ENCODE results near the gene NKX6-1. TPM values are rescaled to one million over a fixed set of nuclear protein-coding genes. Genes with fewer than 3 reads are reported as not detected.
A peak's percentile ranks its signal among the peaks of the same experiment; 100 is the strongest.

The NKX6-1 gene
- total and polyA plus RNA-seq, 3 experiments from 2014 or later, result not detected

GRCh38 chr4:84527391-84527790 is 28.3 kb upstream of the NKX6-1 start:
- H3K27ac ChIP-seq (ENCODE audit: low read depth, low read length), result no peak overlapping the region
- no peak overlapping the region for H3K4me3 ChIP-seq (ENCODE audit: low read length)
- peaks cover 5% of the 10 kb centered on the region in 2 donors for H3K27me3 Mint-ChIP-seq
- DNase-seq, result no peak
- no peaks in the 10 kb centered on the region for H3K4me1 Mint-ChIP-seq
- H3K9me3 ChIP-seq (ENCODE audit: low read length), result no peaks in the 10 kb centered on the region
- H3K9me3 Mint-ChIP-seq, result peaks cover 0 to 5% (median 3%) of the 10 kb centered on the region in 5 donors
- H3K4me3 Mint-ChIP-seq, result no peak overlapping the region
- H3K4me1 ChIP-seq (ENCODE audit: insufficient read depth, low read length), result no peaks in the 10 kb centered on the region
- H3K36me3 ChIP-seq (ENCODE audit: insufficient read depth, low read length), result no peaks in the 10 kb centered on the region
- no peaks in the 10 kb centered on the region for H3K27me3 ChIP-seq (ENCODE audit: insufficient read depth, low read length, poor library complexity, severe bottlenecking)
- no peaks in the 10 kb centered on the region for H3K36me3 Mint-ChIP-seq
- no peak overlapping the region for H3K27ac Mint-ChIP-seq
- ChIA-PET POLR2A (no interaction called here), CTCF (interaction anchor here (2.0 kb wide), 1 partner anchor 9 kb away, joined by 5 read pairs; no protein-coding TSS in a partner anchor)

- Histone ChIP-seq H3K4me1 (ENCODE audit: insufficient read depth, low read length) (no peaks in the 10 kb centered on the region), H3K27me3 (ENCODE audit: insufficient read depth, low read length, poor library complexity, severe bottlenecking) (no peaks in the 10 kb centered on the region), H3K36me3 (ENCODE audit: insufficient read depth, low read length) (no peaks in the 10 kb centered on the region), H3K9me3 (ENCODE audit: low read length) (no peaks in the 10 kb centered on the region), H3K4me3 (ENCODE audit: low read length) (no peak overlapping the region), H3K27ac (ENCODE audit: low read depth, low read length) (no peak overlapping the region)
- ChIA-PET POLR2A (no interaction called here), CTCF (no interaction called here)
- no peaks in the 10 kb centered on the region for H3K36me3 Mint-ChIP-seq
- H3K4me1 Mint-ChIP-seq, result no peaks in the 10 kb centered on the region
- H3K9me3 Mint-ChIP-seq, result peaks cover 0 to 6% (median 0%) of the 10 kb centered on the region in 5 donors
- peaks cover 5 to 36% of the 10 kb centered on the region in 2 donors for H3K27me3 Mint-ChIP-seq
- H3K27ac Mint-ChIP-seq, result no peak overlapping the region
- no peak overlapping the region for H3K4me3 Mint-ChIP-seq
- no peak for DNase-seq
Measured at GRCh38 chr4:84515075-84515474, 16.0 kb upstream of the NKX6-1 start.

- Mint-ChIP-seq H3K9me3 (peaks cover 0 to 7% (median 0%) of the 10 kb centered on the region in 5 donors), H3K4me1 (no peaks in the 10 kb centered on the region), H3K4me3 (no peak overlapping the region), H3K27ac (no peak overlapping the region), H3K36me3 (no peaks in the 10 kb centered on the region), H3K27me3 (peaks cover 11 to 38% of the 10 kb centered on the region in 2 donors)
- DNase-seq, result no peak
- ChIA-PET POLR2A (no interaction called here), CTCF (no interaction called here)
- no peaks in the 10 kb centered on the region for H3K4me1 ChIP-seq (ENCODE audit: insufficient read depth, low read length)
- H3K4me3 ChIP-seq (ENCODE audit: low read length), result no peak overlapping the region
- H3K27me3 ChIP-seq (ENCODE audit: insufficient read depth, low read length, poor library complexity, severe bottlenecking), result no peaks in the 10 kb centered on the region
- no peak overlapping the region for H3K27ac ChIP-seq (ENCODE audit: low read depth, low read length)
- H3K36me3 ChIP-seq (ENCODE audit: insufficient read depth, low read length), result no peaks in the 10 kb centered on the region
- H3K9me3 ChIP-seq (ENCODE audit: low read length), result no peaks in the 10 kb centered on the region
Measured at GRCh38 chr4:84512277-84512676, 13.2 kb upstream of the NKX6-1 start.

GRCh38 chr4:84511703-84512102 is 12.6 kb upstream of the NKX6-1 start:
- Histone ChIP-seq H3K27me3 (ENCODE audit: insufficient read depth, low read length, poor library complexity, severe bottlenecking) (no peaks in the 10 kb centered on the region), H3K9me3 (ENCODE audit: low read length) (no peaks in the 10 kb centered on the region), H3K4me3 (ENCODE audit: low read length) (no peak overlapping the region), H3K4me1 (ENCODE audit: insufficient read depth, low read length) (no peaks in the 10 kb centered on the region), H3K27ac (ENCODE audit: low read depth, low read length) (no peak overlapping the region), H3K36me3 (ENCODE audit: insufficient read depth, low read length) (no peaks in the 10 kb centered on the region)
- no peak overlapping the region for H3K4me3 Mint-ChIP-seq
- no peaks in the 10 kb centered on the region for H3K36me3 Mint-ChIP-seq
- POLR2A ChIA-PET, result no interaction called here
- CTCF ChIA-PET, result no interaction called here
- no peak overlapping the region for H3K27ac Mint-ChIP-seq
- peaks cover 0 to 7% (median 0%) of the 10 kb centered on the region in 5 donors for H3K9me3 Mint-ChIP-seq
- H3K27me3 Mint-ChIP-seq, result peaks cover 11 to 37% of the 10 kb centered on the region in 2 donors
- no peak for DNase-seq
- H3K4me1 Mint-ChIP-seq, result no peaks in the 10 kb centered on the region

GRCh38 chr4:84507941-84508340 is 8.8 kb upstream of the NKX6-1 start:
- POLR2A ChIA-PET, result no interaction called here
- Histone ChIP-seq H3K27ac (ENCODE audit: low read depth, low read length) (no peak overlapping the region), H3K36me3 (ENCODE audit: insufficient read depth, low read length) (no peaks in the 10 kb centered on the region), H3K4me1 (ENCODE audit: insufficient read depth, low read length) (no peaks in the 10 kb centered on the region), H3K4me3 (ENCODE audit: low read length) (no peak overlapping the region), H3K9me3 (ENCODE audit: low read length) (no peaks in the 10 kb centered on the region), H3K27me3 (ENCODE audit: insufficient read depth, low read length, poor library complexity, severe bottlenecking) (peaks cover 7% of the 10 kb centered on the region)
- Mint-ChIP-seq H3K27me3 (peaks cover 29 to 52% of the 10 kb centered on the region in 2 donors), H3K4me3 (no peak overlapping the region), H3K27ac (no peak overlapping the region), H3K9me3 (peaks cover 0 to 7% (median 4%) of the 10 kb centered on the region in 5 donors), H3K4me1 (no peaks in the 10 kb centered on the region), H3K36me3 (no peaks in the 10 kb centered on the region)
- CTCF ChIA-PET, result no interaction called here
- no peak for DNase-seq

- ChIA-PET CTCF (no interaction called here), POLR2A (no interaction called here)
- Histone ChIP-seq H3K36me3 (ENCODE audit: insufficient read depth, low read length) (no peaks in the 10 kb centered on the region), H3K27me3 (ENCODE audit: insufficient read depth, low read length, poor library complexity, severe bottlenecking) (peaks cover 39% of the 10 kb centered on the region), H3K27ac (ENCODE audit: low read depth, low read length) (no peak overlapping the region), H3K9me3 (ENCODE audit: low read length) (no peaks in the 10 kb centered on the region), H3K4me3 (ENCODE audit: low read length) (no peak overlapping the region), H3K4me1 (ENCODE audit: insufficient read depth, low read length) (no peaks in the 10 kb centered on the region)
- Mint-ChIP-seq H3K36me3 (peaks cover 0 to 8% (median 0%) of the 10 kb centered on the region in 3 donors), H3K27me3 (peaks cover 58 to 79% of the 10 kb centered on the region in 2 donors), H3K9me3 (peaks cover 4 to 26% (median 12%) of the 10 kb centered on the region in 5 donors), H3K27ac (no peak overlapping the region), H3K4me3 (no peak overlapping the region), H3K4me1 (peaks cover 3 to 8% (median 3%) of the 10 kb centered on the region in 3 donors)
- DNase-seq, result no peak
Measured at GRCh38 chr4:84504821-84505220, 5.7 kb upstream of the NKX6-1 start.

GRCh38 chr4:84503495-84504437 is 4.7 kb upstream of the NKX6-1 start:
- H3K4me1 Mint-ChIP-seq, result peaks cover 6 to 11% (median 8%) of the 10 kb centered on the region in 3 donors
- H3K9me3 Mint-ChIP-seq, result peaks cover 4 to 30% (median 13%) of the 10 kb centered on the region in 5 donors
- POLR2A ChIA-PET, result no interaction called here
- Histone ChIP-seq H3K36me3 (ENCODE audit: insufficient read depth, low read length) (no peaks in the 10 kb centered on the region), H3K4me1 (ENCODE audit: insufficient read depth, low read length) (peaks cover 4% of the 10 kb centered on the region), H3K9me3 (ENCODE audit: low read length) (no peaks in the 10 kb centered on the region), H3K27ac (ENCODE audit: low read depth, low read length) (no peak overlapping the region), H3K27me3 (ENCODE audit: insufficient read depth, low read length, poor library complexity, severe bottlenecking) (peaks cover 49% of the 10 kb centered on the region), H3K4me3 (ENCODE audit: low read length) (no peak overlapping the region)
- peaks cover 0 to 8% (median 0%) of the 10 kb centered on the region in 3 donors for H3K36me3 Mint-ChIP-seq
- no peak for DNase-seq
- H3K4me3 Mint-ChIP-seq, result no peak overlapping the region
- peak overlapping the region in 1 of 8 donors; percentile 20 for H3K27ac Mint-ChIP-seq
- CTCF ChIA-PET, result no interaction called here
- H3K27me3 Mint-ChIP-seq, result peaks cover 60 to 83% of the 10 kb centered on the region in 2 donors

- Mint-ChIP-seq H3K36me3 (peaks cover 0 to 8% (median 0%) of the 10 kb centered on the region in 3 donors), H3K4me3 (no peak overlapping the region), H3K4me1 (peaks cover 10 to 18% (median 13%) of the 10 kb centered on the region in 3 donors), H3K9me3 (peaks cover 4 to 30% (median 16%) of the 10 kb centered on the region in 5 donors), H3K27me3 (peaks cover 63 to 81% of the 10 kb centered on the region in 2 donors), H3K27ac (peak overlapping the region in 2 of 8 donors; percentile 14 to 20)
- Histone ChIP-seq H3K27me3 (ENCODE audit: insufficient read depth, low read length, poor library complexity, severe bottlenecking) (peaks cover 56% of the 10 kb centered on the region), H3K27ac (ENCODE audit: low read depth, low read length) (no peak overlapping the region), H3K4me1 (ENCODE audit: insufficient read depth, low read length) (peaks cover 7% of the 10 kb centered on the region), H3K9me3 (ENCODE audit: low read length) (no peaks in the 10 kb centered on the region), H3K36me3 (ENCODE audit: insufficient read depth, low read length) (no peaks in the 10 kb centered on the region), H3K4me3 (ENCODE audit: low read length) (no peak overlapping the region)
- ChIA-PET POLR2A (no interaction called here), CTCF (no interaction called here)
- no peak for DNase-seq
Measured at GRCh38 chr4:84502955-84503373, 3.9 kb upstream of the NKX6-1 start.
